ENCODE data around the gene SLC37A1. TPM values are rescaled to one million over a fixed set of nuclear protein-coding genes. Genes with fewer than 3 reads are reported as not detected.
"Not testable (repeated sequence)": the region's sequence is repeated elsewhere in the genome, so short reads cannot be mapped to it uniquely, and the experiment has no call there.

The SLC37A1 gene
- total RNA-seq, 1 experiment from 2014 or later: 23.5 TPM

DNA sequence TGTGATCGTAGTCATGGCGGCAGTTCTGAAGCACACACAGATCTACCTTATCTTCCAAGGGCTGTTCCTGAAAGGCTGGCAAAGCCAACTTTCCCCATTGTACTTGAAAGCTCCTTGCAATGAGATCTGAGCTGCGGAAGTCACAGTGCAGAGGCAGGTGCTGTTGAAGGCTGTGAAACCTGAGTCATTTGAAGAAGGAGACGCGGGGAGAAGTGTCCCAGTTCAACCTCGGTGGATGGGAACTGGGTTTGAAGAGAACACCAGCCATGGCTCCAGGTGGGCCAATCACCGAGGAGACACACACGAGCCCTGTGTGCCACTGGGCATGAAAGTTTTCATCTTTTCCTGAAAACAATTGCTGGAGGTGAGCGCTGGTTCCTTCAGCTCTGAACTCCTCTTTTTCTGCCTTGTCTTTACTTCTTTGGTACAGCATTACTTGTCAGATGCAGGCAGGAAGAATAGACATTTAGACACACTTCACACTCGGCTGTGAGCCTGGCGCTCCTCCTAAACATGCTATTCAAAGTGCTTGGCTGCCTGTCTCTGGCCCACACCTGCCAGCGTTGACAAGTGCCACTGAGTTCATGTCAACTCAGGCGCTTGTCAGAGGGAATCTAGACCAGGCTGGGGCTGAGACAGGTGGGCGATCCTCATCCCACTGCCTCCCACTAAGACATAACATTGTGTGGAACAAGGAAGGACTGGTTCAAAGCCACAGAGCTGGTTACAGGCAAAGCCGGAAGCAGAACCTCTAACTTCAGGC is 114.1 kb downstream of the SLC37A1 start:
- Histone ChIP-seq H3F3A (ENCODE audit: insufficient read depth, low read depth) (no peaks in the 10 kb centered on the region), H3K27ac (no peak overlapping the region), H4K20me1 (ENCODE audit: insufficient read depth) (no peaks in the 10 kb centered on the region), H3K4me1 (replicated peaks; ENCODE audit: insufficient read depth) (no peaks in the 10 kb centered on the region), H3K9me3 (ENCODE audit: insufficient read depth, low read depth) (no peaks in the 10 kb centered on the region), H3K27me3 (ENCODE audit: insufficient read depth, low read depth) (no peaks in the 10 kb centered on the region), H3K4me3 (no peak overlapping the region), H3K36me3 (ENCODE audit: low read depth) (no peaks in the 10 kb centered on the region), H2AFZ (no peak overlapping the region), H3K4me2 (no peak overlapping the region), H3K9me2 (ENCODE audit: insufficient read depth) (no peaks in the 10 kb centered on the region), H3K79me2 (ENCODE audit: low read depth) (no peaks in the 10 kb centered on the region)
- intact Hi-C loops (cut with micrococcal nuclease; ENCODE audit: unreplicated experiment): no loop called here
- POLR2A ChIA-PET (ENCODE audit: unreplicated experiment): no interaction called here
- CTCF ChIA-PET: no interaction called here
- TF ChIP-seq, protein P1, sequence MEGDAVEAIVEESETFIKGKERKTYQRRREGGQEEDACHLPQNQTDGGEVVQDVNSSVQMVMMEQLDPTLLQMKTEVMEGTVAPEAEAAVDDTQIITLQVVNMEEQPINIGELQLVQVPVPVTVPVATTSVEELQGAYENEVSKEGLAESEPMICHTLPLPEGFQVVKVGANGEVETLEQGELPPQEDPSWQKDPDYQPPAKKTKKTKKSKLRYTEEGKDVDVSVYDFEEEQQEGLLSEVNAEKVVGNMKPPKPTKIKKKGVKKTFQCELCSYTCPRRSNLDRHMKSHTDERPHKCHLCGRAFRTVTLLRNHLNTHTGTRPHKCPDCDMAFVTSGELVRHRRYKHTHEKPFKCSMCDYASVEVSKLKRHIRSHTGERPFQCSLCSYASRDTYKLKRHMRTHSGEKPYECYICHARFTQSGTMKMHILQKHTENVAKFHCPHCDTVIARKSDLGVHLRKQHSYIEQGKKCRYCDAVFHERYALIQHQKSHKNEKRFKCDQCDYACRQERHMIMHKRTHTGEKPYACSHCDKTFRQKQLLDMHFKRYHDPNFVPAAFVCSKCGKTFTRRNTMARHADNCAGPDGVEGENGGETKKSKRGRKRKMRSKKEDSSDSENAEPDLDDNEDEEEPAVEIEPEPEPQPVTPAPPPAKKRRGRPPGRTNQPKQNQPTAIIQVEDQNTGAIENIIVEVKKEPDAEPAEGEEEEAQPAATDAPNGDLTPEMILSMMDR (conservative IDR thresholded peaks at IDR 0.05): no peak
- TF ChIP-seq EZH2 (IDR thresholded peaks at IDR 0.05; ENCODE audit: low read depth): no peak
- BruUV-seq (replicated peaks): no TSS peak
- DNase-seq: no peak

DNA sequence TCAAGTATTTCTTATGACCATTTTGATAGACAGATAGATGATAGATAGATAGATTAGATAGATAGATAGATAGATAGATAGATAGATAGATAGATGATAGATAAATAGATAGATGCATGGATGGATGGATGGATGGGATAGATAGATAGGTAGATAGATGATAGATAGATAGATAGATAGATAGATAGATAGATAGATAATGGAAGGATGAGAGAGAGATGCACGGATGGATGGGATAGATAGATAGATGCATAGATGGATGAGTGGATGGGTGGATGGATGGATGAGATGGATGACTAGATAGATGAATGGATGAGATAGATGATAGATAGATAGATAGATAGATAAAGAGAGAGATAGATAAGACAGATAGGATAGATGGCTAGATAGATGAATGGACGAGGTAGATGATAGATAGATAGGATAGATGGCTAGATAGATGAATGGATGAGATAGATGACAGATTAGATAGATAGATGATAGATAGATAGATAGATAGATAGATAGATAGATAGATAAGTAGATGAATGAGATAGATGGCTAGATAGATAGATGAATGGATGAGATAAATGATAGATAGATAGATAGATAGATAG is 114.9 kb downstream of the SLC37A1 start:
- H4K20me1 ChIP-seq (ENCODE audit: insufficient read depth); H3K27ac ChIP-seq; H3K27me3 ChIP-seq (ENCODE audit: insufficient read depth, low read depth); H3K36me3 ChIP-seq (ENCODE audit: low read depth); BruUV-seq (replicated peaks); H3K9me3 ChIP-seq (ENCODE audit: insufficient read depth, low read depth); H3K79me2 ChIP-seq (ENCODE audit: low read depth); CTCF ChIA-PET; H3K4me1 ChIP-seq (replicated peaks; ENCODE audit: insufficient read depth); intact Hi-C loops (cut with micrococcal nuclease; ENCODE audit: unreplicated experiment); DNase-seq; H3K4me3 ChIP-seq; H3K9me2 ChIP-seq (ENCODE audit: insufficient read depth); POLR2A ChIA-PET (ENCODE audit: unreplicated experiment); H2AFZ ChIP-seq; H3K4me2 ChIP-seq; H3F3A ChIP-seq (ENCODE audit: insufficient read depth, low read depth): not testable (repeated sequence)

DNA sequence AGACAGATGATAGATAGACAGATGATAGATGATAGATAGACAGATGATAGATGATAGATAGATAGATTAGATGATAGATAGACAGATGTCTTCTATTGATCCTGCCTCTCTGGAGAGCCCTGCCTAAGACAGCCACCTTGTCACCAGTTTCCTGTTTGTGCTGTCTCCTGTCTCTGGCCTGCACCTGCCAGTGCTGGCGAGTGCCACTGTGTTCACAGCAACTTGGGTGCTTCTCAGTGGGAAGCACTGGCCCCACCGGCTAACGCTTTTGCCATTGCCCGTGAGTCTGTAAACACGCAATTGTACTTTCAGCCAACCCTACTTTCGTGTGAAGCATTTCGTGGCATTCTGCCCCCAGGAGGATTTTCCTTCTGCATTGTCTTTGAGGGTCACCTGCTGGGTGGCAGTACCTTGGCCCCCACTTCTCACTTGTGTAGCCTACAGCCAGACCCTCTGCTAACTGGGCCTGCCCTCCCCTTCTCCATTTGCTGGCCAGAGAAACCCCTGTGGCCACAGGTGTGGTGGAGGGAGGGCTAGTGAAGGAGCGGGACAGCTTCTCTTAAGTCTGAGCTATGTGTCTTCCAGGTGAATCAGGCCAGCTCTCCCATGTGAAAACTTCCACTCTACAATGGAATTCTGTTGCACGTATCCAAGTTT is 116.4 kb downstream of the SLC37A1 start:
- Histone ChIP-seq H4K20me1 (ENCODE audit: insufficient read depth) (no peaks in the 10 kb centered on the region), H3K79me2 (ENCODE audit: low read depth) (no peaks in the 10 kb centered on the region), H3K9me3 (ENCODE audit: insufficient read depth, low read depth) (no peaks in the 10 kb centered on the region), H3K27me3 (ENCODE audit: insufficient read depth, low read depth) (no peaks in the 10 kb centered on the region), H3K4me3 (no peak overlapping the region), H2AFZ (no peak overlapping the region), H3K27ac (no peak overlapping the region), H3F3A (ENCODE audit: insufficient read depth, low read depth) (no peaks in the 10 kb centered on the region), H3K9me2 (ENCODE audit: insufficient read depth) (no peaks in the 10 kb centered on the region), H3K4me1 (replicated peaks; ENCODE audit: insufficient read depth) (no peaks in the 10 kb centered on the region), H3K36me3 (ENCODE audit: low read depth) (no peaks in the 10 kb centered on the region), H3K4me2 (no peak overlapping the region)
- TF ChIP-seq EZH2 (IDR thresholded peaks at IDR 0.05; ENCODE audit: low read depth): no peak
- TF ChIP-seq, protein P1 (conservative IDR thresholded peaks at IDR 0.05): no peak
- ChIA-PET CTCF (no interaction called here), POLR2A (ENCODE audit: unreplicated experiment) (no interaction called here)
- BruUV-seq (replicated peaks): no TSS peak
- intact Hi-C loops (cut with micrococcal nuclease; ENCODE audit: unreplicated experiment): no loop called here
- DNase-seq: no peak
